B cell (primary cell): ENCODE data around the gene MTHFR. TPM values are rescaled to one million over a fixed set of nuclear protein-coding genes. Genes with fewer than 3 reads are reported as not detected.
"Not testable (repeated sequence)": the region's sequence is repeated elsewhere in the genome, so short reads cannot be mapped to it uniquely, and the experiment has no call there.

ENCODE experiments used
- ATAC-seq: fragments of 200-7000 bp; cut with Tn5 transposase; one replicate; pipeline ENCODE4 v1.10.0; 2021; ENCODE audit warnings: low read depth, mild to moderate bottlenecking, moderate number of reproducible peaks, moderate library complexity
- CTCF ChIA-PET: fragments of 350-600 bp; sonication (Branson Sonifier 250); formaldehyde crosslinking; loops from one replicate; lab custom pipeline; 2021; ENCODE audit warnings: antibody characterized with exemption, inconsistent platforms; lab: Charles Lee
- POLR2A ChIA-PET: fragments of 350-600 bp; sonication (Branson Sonifier 250); formaldehyde crosslinking; loops from one replicate; lab custom pipeline; 2021; ENCODE audit warnings: antibody characterized with exemption; lab: Charles Lee
- DNase-seq: peaks from one replicate; pipeline ENCODE4 v3.0.0; 2013
- H2AFZ ChIP-seq: 2 replicates; pipeline ENCODE4 v1.6.1; 2012; ENCODE audit warnings: mild to moderate bottlenecking, low read depth, low read length; ENCODE audit not compliant: insufficient read depth, poor library complexity, severe bottlenecking
- H3K27ac ChIP-seq, 2 donors: 1 replicate in 1 of 2; 2 replicates in 1 of 2; pipeline ENCODE4 v1.5.1; 2012 to 2013; ENCODE audit warnings: low read length in 2 of 2, mild to moderate bottlenecking in 2 of 2, moderate library complexity in 1 of 2
- H3K27me3 ChIP-seq, 4 experiments: fragments of 200-600 bp in 1 of 4; sonication (generic) in 1 of 4; replicated peaks in 1 of 4; 1 replicate in 2 of 4; 2 replicates in 2 of 4; pipeline versions ENCODE4 v1.6.1 to v1.7.0; 2013 to 2016; ENCODE audit warnings: low read length in 3 of 4, mild to moderate bottlenecking in 2 of 4, mixed read lengths in 1 of 4, moderate library complexity in 1 of 4; ENCODE audit not compliant: insufficient read depth in 4 of 4, control insufficient read depth in 3 of 4; ENCODE audit errors: control extremely low read depth in 1 of 4
- H3K36me3 ChIP-seq, 2 experiments: replicated peaks in 1 of 2; 1 replicate in 1 of 2; 2 replicates in 1 of 2; pipeline versions ENCODE4 v1.6.1 to v1.7.1; 2013; ENCODE audit warnings: low read length in 1 of 2; ENCODE audit not compliant: insufficient read depth in 2 of 2, control insufficient read depth in 1 of 2; ENCODE audit errors: control extremely low read depth in 1 of 2, extremely low read depth in 1 of 2
- H3K4me1 ChIP-seq, 2 donors: fragments of 200-600 bp in 1 of 2; sonication (generic) in 1 of 2; 1 replicate in 1 of 2; 2 replicates in 1 of 2; pipeline versions ENCODE4 v1.5.1 to v1.6.1; 2013 to 2017; ENCODE audit warnings: low read length in 2 of 2; ENCODE audit not compliant: control insufficient read depth in 2 of 2, insufficient read depth in 2 of 2
- H3K4me2 ChIP-seq: replicated peaks from 2 replicates; pipeline ENCODE3; 2012; ENCODE audit warnings: mild to moderate bottlenecking, low read depth, low read length; ENCODE audit not compliant: poor library complexity, severe bottlenecking
- H3K4me3 ChIP-seq, 5 experiments: fragments of 200-600 bp in 1 of 5; sonication (generic) in 1 of 5; 1 replicate in 3 of 5; 2 replicates in 2 of 5; pipeline versions ENCODE4 v1.5.1 to v1.7.0; 2011 to 2016; ENCODE audit warnings: low read length in 4 of 5, mild to moderate bottlenecking in 4 of 5, low read depth in 2 of 5, control low read depth in 1 of 5, moderate library complexity in 1 of 5; ENCODE audit not compliant: insufficient read depth in 1 of 5; ENCODE audit errors: control extremely low read depth in 1 of 5, extremely low read depth in 1 of 5
- H3K79me2 ChIP-seq: fragments of 200-600 bp; sonication (generic); one replicate; pipeline ENCODE4 v1.6.0; 2016; ENCODE audit warnings: low read length; ENCODE audit not compliant: control insufficient read depth, insufficient read depth
- H3K9ac ChIP-seq: fragments of 200-600 bp; sonication (generic); 2 replicates; pipeline ENCODE4 v1.6.1; 2017; ENCODE audit warnings: mild to moderate bottlenecking, low read length, moderate library complexity
- H3K9me3 ChIP-seq, 3 donors: one replicate each; pipeline versions ENCODE4 v1.6.1 to v1.7.1; 2013; ENCODE audit warnings: low read length in 2 of 3; ENCODE audit not compliant: control insufficient read depth in 2 of 3, insufficient read depth in 1 of 3; ENCODE audit errors: control extremely low read depth in 1 of 3
- H4K20me1 ChIP-seq: 2 replicates; pipeline ENCODE4 v1.6.0; 2012; ENCODE audit warnings: mild to moderate bottlenecking, low read length; ENCODE audit not compliant: insufficient read depth, control insufficient read depth, poor library complexity, severe bottlenecking
- H3K27ac Mint-ChIP-seq: one replicate; pipeline ENCODE4 v1.8.0; 2021; ENCODE audit warnings: mixed read lengths
- H3K27me3 Mint-ChIP-seq: one replicate; pipeline ENCODE4 v1.8.0; 2021; ENCODE audit warnings: mixed read lengths
- H3K4me1 Mint-ChIP-seq: one replicate; pipeline ENCODE4 v1.8.0; 2021; ENCODE audit warnings: mixed read lengths
- H3K4me3 Mint-ChIP-seq: one replicate; pipeline ENCODE4 v1.8.0; 2021; ENCODE audit warnings: mixed read lengths
- H3K9me3 Mint-ChIP-seq: one replicate; pipeline ENCODE4 v1.8.0; 2022; ENCODE audit warnings: mixed read lengths; ENCODE audit not compliant: insufficient read depth
- EZH2 ChIP-seq: IDR thresholded peaks from 2 replicates; pipeline ENCODE4 v1.6.1; 2012; ENCODE audit warnings: borderline replicate concordance, low read depth, mild to moderate bottlenecking, moderate library complexity, low read length; ENCODE audit not compliant: insufficient read depth, poor library complexity, severe bottlenecking
- WGBS: methylation state at CpG from one replicate; pipeline ENCODE4 v1.1.5; 2013; ENCODE audit warnings: missing lambda C conversion rate; ENCODE audit not compliant: insufficient coverage; 5-methylcytosine and 5-hydroxymethylcytosine counted together
- intact Hi-C: fragments of 100-400 bp; cut with micrococcal nuclease; formaldehyde crosslinking; loops from one replicate; pipeline ENCODE4 v1.10.0; 2022
- polyA plus RNA-seq: library from polyadenylated mRNA; depleted of rRNA; stranded (reverse); fragments of >200 nt; gene quantifications from 2 replicates; pipeline ENCODE4 v1.2.3, GENCODE V29; 2012
- total RNA-seq, 2 donors: library from RNA; stranded (reverse); fragments of 120-200 nt in 1 of 2; gene quantifications; 1 replicate in 1 of 2; 2 replicates in 1 of 2; pipeline versions ENCODE4 v1.2.3 to v1.2.4, GENCODE V29; 2013 to 2022
- TF ChIP-seq, protein P1 (sequence below): fragments of 200-600 bp; IDR thresholded peaks from one replicate; pipeline ENCODE4 v1.8.0; 2022; ENCODE audit warnings: antibody characterized with exemption, mild to moderate bottlenecking

The MTHFR gene
- total and polyA plus RNA-seq, 2 donors (not counting 1 experiment from before 2014, with no cell fraction given): 35.8 to 114 TPM

DNA sequence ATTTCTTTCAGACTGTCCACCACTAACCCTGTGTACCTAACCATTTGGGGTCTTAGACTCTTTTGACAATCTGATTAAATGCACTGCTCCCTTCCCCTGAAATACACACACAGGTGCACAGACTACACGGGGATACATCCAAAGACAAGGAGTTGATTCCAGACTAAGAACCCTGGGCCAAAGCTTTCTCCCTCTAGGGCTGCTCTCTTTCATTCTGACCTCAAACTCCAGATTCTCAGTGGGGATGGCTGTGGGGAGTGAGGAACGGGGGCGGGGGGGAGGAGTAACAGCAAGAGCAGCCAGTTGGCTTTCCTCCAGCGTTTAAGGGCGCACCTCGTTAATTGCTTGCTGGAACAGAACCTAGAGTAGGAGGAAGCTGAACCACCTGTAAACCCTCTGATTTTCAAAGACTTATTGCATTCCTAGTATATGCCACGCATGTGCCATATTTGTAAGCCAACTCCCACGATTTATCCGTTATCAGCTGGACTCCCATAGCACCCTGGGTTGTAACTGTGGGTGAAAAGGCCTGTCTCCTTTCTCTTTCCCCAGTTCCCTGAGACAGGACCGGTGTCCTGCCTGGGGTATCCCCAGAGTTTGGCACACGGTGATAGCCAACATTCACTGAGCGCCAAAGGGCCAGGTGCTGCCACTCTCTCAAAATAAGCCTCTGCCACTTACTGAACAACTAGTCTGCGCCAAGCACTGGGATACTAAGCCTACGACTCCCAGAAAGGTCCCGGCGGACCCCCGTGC lies 920 bp downstream of the MTHFR start:
- H3K4me3 ChIP-seq: peak overlapping the region; percentile 80 to 95 (median 80)
- ATAC-seq (no peak), DNase-seq (peak; percentile 59)
- H3K27me3 ChIP-seq: no peaks in the 10 kb centered on the region
- Mint-ChIP-seq H3K27ac (peak overlapping the region; percentile 99), H3K27me3 (no peaks in the 10 kb centered on the region), H3K4me3 (peak overlapping the region; percentile 99), H3K9me3 (no peaks in the 10 kb centered on the region), H3K4me1 (peaks cover 69% of the 10 kb centered on the region)
- peaks cover 95% of the 10 kb centered on the region for H3K79me2 ChIP-seq
- peaks cover 61 to 63% of the 10 kb centered on the region in 2 donors for H3K4me1 ChIP-seq
- ChIA-PET POLR2A (interaction anchor here (1.0 kb wide), 1 partner anchor 103 kb away, joined by 3 read pairs; no protein-coding TSS in a partner anchor), CTCF (interaction anchor here (3.6 kb wide), 1 partner anchor 19 kb away, joined by 26 read pairs; no protein-coding TSS in a partner anchor)
- H3K9ac ChIP-seq: peak overlapping the region; percentile 94
- peaks cover 32% of the 10 kb centered on the region for H4K20me1 ChIP-seq
- intact Hi-C loops: loop anchor here (1.0 to 10.0 kb wide), 3 partner anchors 123 to 1330 kb away; partner anchors contain the start of genes DFFA, FBXO2, FBXO44 and MAD2L2
- H3K4me2 ChIP-seq: peak overlapping the region; percentile 96
- 5% methylated on average over 8 of the region's 17 CpGs for WGBS
- H3K27ac ChIP-seq: peak overlapping the region; percentile 95 to 99
- H2AFZ ChIP-seq: peak overlapping the region; percentile 71
- no peaks in the 10 kb centered on the region for H3K9me3 ChIP-seq
- peaks cover 0 to 45% of the 10 kb centered on the region in 2 experiments for H3K36me3 ChIP-seq
- TF ChIP-seq, protein P1, sequence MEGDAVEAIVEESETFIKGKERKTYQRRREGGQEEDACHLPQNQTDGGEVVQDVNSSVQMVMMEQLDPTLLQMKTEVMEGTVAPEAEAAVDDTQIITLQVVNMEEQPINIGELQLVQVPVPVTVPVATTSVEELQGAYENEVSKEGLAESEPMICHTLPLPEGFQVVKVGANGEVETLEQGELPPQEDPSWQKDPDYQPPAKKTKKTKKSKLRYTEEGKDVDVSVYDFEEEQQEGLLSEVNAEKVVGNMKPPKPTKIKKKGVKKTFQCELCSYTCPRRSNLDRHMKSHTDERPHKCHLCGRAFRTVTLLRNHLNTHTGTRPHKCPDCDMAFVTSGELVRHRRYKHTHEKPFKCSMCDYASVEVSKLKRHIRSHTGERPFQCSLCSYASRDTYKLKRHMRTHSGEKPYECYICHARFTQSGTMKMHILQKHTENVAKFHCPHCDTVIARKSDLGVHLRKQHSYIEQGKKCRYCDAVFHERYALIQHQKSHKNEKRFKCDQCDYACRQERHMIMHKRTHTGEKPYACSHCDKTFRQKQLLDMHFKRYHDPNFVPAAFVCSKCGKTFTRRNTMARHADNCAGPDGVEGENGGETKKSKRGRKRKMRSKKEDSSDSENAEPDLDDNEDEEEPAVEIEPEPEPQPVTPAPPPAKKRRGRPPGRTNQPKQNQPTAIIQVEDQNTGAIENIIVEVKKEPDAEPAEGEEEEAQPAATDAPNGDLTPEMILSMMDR: no peak
- no peak for TF ChIP-seq EZH2

DNA sequence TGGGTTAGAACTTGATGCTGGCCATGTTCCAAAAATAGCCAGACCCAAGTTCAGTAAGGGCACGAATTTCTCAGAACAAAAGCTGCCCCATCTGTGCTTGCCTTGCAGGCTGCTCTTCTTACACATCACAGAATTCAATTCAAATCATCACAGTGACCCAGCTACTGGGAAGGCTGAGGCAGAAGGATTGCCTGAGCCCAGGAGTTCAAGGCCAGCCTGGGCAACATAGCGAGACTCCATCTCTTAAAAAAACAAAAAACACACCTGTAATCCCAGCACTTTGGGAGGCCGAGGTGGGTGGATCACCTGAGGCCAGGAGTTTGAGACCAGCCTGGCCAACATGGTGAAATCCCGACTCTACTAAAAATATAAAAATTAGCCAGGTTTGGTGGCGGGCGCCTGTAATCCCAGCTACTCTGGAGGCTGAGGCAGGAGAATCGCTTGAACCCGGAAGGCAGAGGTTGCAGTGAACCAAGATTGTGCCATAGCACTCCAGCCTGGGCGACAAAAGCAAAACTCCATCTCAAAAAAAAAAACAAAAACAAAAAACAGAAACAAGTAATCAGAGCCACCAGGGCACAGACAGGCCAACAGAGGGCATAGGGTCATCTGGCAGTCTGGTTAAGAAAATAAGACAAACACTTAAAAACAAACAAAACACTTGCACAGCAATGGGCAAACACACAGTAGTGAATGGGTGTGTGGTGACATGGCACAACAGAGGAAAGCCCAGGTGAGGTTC lies 1.7 kb downstream of the MTHFR start:
- Histone ChIP-seq H3K9ac (peak overlapping the region; percentile 94), H3K27ac (peak overlapping the region; percentile 79 to 99), H3K4me1 (peaks cover 57 to 61% of the 10 kb centered on the region in 2 donors), H3K4me2 (peak overlapping the region; percentile 96), H3K36me3 (peaks cover 0 to 46% of the 10 kb centered on the region in 2 experiments), H3K79me2 (peaks cover 89% of the 10 kb centered on the region), H4K20me1 (peaks cover 40% of the 10 kb centered on the region), H3K4me3 (peak overlapping the region in 4 of 5 experiments; percentile 5 to 95 (median 86))
- not testable (repeated sequence) for H3K27me3 ChIP-seq, H2AFZ ChIP-seq, ATAC-seq, H3K9me3 ChIP-seq, H3K27me3 Mint-ChIP-seq, DNase-seq, H3K9me3 Mint-ChIP-seq
- WGBS: 77% methylated on average over 8 of the region's 9 CpGs
- intact Hi-C loops: loop anchor here (1.0 to 10.0 kb wide), 2 partner anchors 19 to 1329 kb away; partner anchors contain the start of genes DFFA and PEX14
- H3K27ac Mint-ChIP-seq: peak overlapping the region; percentile 99
- POLR2A ChIA-PET: interaction anchor here (0.6 to 1.8 kb wide), 4 partner anchors 11 to 104 kb away, joined by 3 to 8 read pairs (median 4); no protein-coding TSS in a partner anchor
- H3K4me3 Mint-ChIP-seq: peak overlapping the region; percentile 99
- peaks cover 65% of the 10 kb centered on the region for H3K4me1 Mint-ChIP-seq
- CTCF ChIA-PET: interaction anchor here (0.9 to 3.6 kb wide), 7 partner anchors 11 to 766 kb away, joined by 3 to 26 read pairs (median 4); no protein-coding TSS in a partner anchor
